HG03521 (cell line): ENCODE data around the gene SPTLC2.

Experiments used
- ATAC-seq: cut with Tn5 transposase; IDR thresholded peaks from one replicate; pipeline ENCODE4 v1.9.1; 2021; ENCODE audit warnings: mild to moderate bottlenecking, moderate library complexity; ENCODE audit not compliant: unreplicated experiment

Gene SPTLC2

GRCh38 chr14:77475432-77476115, 140.9 kb downstream of the SPTLC2 start:
- ATAC-seq: no peak

GRCh38 chr14:77474479-77475177, 141.8 kb downstream of the SPTLC2 start:
- ATAC-seq: no peak

GRCh38 chr14:77473921-77474320, 142.5 kb downstream of the SPTLC2 start:
- no peak for ATAC-seq

- no peak for ATAC-seq
Measured at GRCh38 chr14:77470224-77470870, 146.1 kb downstream of the SPTLC2 start.

GRCh38 chr14:77469539-77469938, 146.9 kb downstream of the SPTLC2 start:
- no peak for ATAC-seq

GRCh38 chr14:77469067-77469505, 147.4 kb downstream of the SPTLC2 start:
- ATAC-seq: no peak

GRCh38 chr14:77467801-77468200, 148.6 kb downstream of the SPTLC2 start:
- ATAC-seq: no peak

GRCh38 chr14:77459072-77459723, 157.2 kb downstream of the SPTLC2 start:
- ATAC-seq: no peak

GRCh38 chr14:77458249-77458950, 158.0 kb downstream of the SPTLC2 start:
- peak; percentile 14 for ATAC-seq

GRCh38 chr14:77457522-77458248, 158.8 kb downstream of the SPTLC2 start, which contains the start of the genes AHSA1 and VIPAS39:
Gene AHSA1, plus strand, starts transcription at chr14:77458093. Its CDS starts 97 bp downstream, at chr14:77458190.
Gene VIPAS39, minus strand, starts transcription at chr14:77457601. Its CDS starts 3,499 bp downstream, at chr14:77454102.
- ATAC-seq: peak; percentile 85

- no peak for ATAC-seq
Measured at GRCh38 chr14:77457115-77457521, 159.3 kb downstream of the SPTLC2 start.
